ENCODE measurements around the gene INTS15. TPM values are rescaled to one million over a fixed set of nuclear protein-coding genes. Genes with fewer than 3 reads are reported as not detected.
A peak's percentile ranks its signal among the peaks of the same experiment; 100 is the strongest.

The INTS15 gene
- total RNA-seq, 2 experiments from 2014 or later = 33.0 to 40.9 TPM

DNA sequence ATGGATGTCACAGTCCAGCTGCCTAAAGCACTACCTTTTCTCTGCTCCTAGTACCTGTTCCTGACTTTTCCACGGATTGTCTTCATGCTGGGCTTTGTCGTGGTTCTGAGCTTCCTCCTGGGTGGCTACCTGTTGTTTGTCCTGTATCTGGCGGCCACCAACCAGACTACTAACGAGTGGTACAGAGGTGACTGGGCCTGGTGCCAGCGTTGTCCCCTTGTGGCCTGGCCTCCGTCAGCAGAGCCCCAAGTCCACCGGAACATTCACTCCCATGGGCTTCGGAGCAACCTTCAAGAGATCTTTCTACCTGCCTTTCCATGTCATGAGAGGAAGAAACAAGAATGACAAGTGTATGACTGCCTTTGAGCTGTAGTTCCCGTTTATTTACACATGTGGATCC is 1.3 kb upstream of the INTS15 start:
- H3K9me2 ChIP-seq (ENCODE audit: insufficient read depth, low read length) = no peaks in the 10 kb centered on the region
- no peaks in the 10 kb centered on the region for H3K9me3 ChIP-seq (ENCODE audit: low read length)
- peak overlapping the region; percentile 86; the same call in 1 of the 2 replicates for H3K4me2 ChIP-seq (ENCODE audit: low read length)
- ChIA-PET CTCF (ENCODE audit: unreplicated experiment) (no interaction called here), POLR2A (interaction anchor here (0.9 kb wide), 1 partner anchor 11 kb away, joined by 4 read pairs; the partner anchor contains the start of gene ZDHHC4)
- intact Hi-C loops (cut with micrococcal nuclease; ENCODE audit: unreplicated experiment) = no loop called here
- H3K36me3 ChIP-seq (ENCODE audit: insufficient read depth, low read length) = peaks cover 79% of the 10 kb centered on the region
- no peak overlapping the region for H2AFZ ChIP-seq (ENCODE audit: low read length)
- H3K27ac ChIP-seq (ENCODE audit: low read depth, low read length, poor library complexity, severe bottlenecking) = peak overlapping the region; percentile 72
- peaks cover 33% of the 10 kb centered on the region for H3K4me1 ChIP-seq (ENCODE audit: insufficient read depth, low read length, poor library complexity, severe bottlenecking)
- H3K79me2 ChIP-seq (ENCODE audit: insufficient read depth, low read depth, low read length) = peaks cover 13% of the 10 kb centered on the region
- TF ChIP-seq, protein P1, sequence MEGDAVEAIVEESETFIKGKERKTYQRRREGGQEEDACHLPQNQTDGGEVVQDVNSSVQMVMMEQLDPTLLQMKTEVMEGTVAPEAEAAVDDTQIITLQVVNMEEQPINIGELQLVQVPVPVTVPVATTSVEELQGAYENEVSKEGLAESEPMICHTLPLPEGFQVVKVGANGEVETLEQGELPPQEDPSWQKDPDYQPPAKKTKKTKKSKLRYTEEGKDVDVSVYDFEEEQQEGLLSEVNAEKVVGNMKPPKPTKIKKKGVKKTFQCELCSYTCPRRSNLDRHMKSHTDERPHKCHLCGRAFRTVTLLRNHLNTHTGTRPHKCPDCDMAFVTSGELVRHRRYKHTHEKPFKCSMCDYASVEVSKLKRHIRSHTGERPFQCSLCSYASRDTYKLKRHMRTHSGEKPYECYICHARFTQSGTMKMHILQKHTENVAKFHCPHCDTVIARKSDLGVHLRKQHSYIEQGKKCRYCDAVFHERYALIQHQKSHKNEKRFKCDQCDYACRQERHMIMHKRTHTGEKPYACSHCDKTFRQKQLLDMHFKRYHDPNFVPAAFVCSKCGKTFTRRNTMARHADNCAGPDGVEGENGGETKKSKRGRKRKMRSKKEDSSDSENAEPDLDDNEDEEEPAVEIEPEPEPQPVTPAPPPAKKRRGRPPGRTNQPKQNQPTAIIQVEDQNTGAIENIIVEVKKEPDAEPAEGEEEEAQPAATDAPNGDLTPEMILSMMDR (conservative IDR thresholded peaks at IDR 0.05; ENCODE audit: low read length) = no peak
- no peak for TF ChIP-seq EZH2phosphoT487 (IDR thresholded peaks at IDR 0.05; ENCODE audit: borderline replicate concordance, low read depth, low read length)
- BruUV-seq (replicated peaks) = no TSS peak
- H4K20me1 ChIP-seq (ENCODE audit: insufficient read depth, low read length) = no peaks in the 10 kb centered on the region
- H3K4me3 ChIP-seq (ENCODE audit: low read depth, low read length, poor library complexity, severe bottlenecking) = no peak overlapping the region
- no peak for DNase-seq (ENCODE audit: low spot score)

DNA sequence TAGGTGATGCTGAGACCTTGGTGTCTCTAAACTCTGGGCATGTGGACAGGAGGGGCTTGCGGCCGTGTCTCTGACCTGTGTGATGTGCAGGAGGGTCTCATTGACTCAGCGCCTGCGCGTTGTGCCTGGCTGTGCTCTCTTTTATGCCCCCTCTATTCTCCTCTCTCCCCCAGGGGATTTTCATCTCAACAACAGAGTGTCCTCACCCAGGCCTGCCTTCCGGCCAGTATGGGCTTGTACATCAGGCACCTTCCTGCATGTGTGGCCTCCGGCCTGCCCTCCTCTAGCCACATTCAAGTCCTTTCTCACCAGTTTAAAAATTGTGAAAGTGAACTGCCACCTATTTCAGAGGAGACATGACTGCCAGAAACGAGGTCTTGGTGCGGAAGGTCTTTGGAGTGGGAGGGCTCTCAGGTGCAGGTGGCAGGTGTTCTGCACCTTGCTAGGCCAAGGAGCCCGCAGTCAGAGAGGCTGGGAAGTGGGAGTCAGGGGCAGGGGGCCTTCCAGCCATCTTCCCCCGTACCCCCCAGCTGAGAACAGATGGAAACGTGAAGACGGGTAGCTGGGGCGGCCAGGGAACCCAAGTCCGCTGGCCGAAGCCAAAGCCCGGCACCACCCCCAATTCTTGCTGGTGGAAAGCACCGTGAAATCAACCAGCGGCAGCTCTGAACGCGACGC is 531 bp upstream of the INTS15 start:
- ChIA-PET POLR2A (interaction anchor here (0.9 to 1.9 kb wide), 4 partner anchors 9 to 23 kb away, joined by 3 to 7 read pairs (median 4); partner anchors contain the start of gene ZDHHC4), CTCF (ENCODE audit: unreplicated experiment) (interaction anchor here (0.8 kb wide), 1 partner anchor 9 kb away, joined by 3 read pairs; no protein-coding TSS in a partner anchor)
- no peaks in the 10 kb centered on the region for H4K20me1 ChIP-seq (ENCODE audit: insufficient read depth, low read length)
- peak overlapping the region; percentile 56; the same call in 1 of the 2 replicates for H2AFZ ChIP-seq (ENCODE audit: low read length)
- peaks cover 13% of the 10 kb centered on the region for H3K79me2 ChIP-seq (ENCODE audit: insufficient read depth, low read depth, low read length)
- H3K4me2 ChIP-seq (ENCODE audit: low read length) = peak overlapping the region; percentile 86
- peak overlapping the region; percentile 72 for H3K27ac ChIP-seq (ENCODE audit: low read depth, low read length, poor library complexity, severe bottlenecking)
- intact Hi-C loops (cut with micrococcal nuclease; ENCODE audit: unreplicated experiment) = no loop called here
- no peak for TF ChIP-seq EZH2phosphoT487 (IDR thresholded peaks at IDR 0.05; ENCODE audit: borderline replicate concordance, low read depth, low read length)
- TF ChIP-seq, protein P1 (conservative IDR thresholded peaks at IDR 0.05; ENCODE audit: low read length) = no peak; the same call in 1 of the 2 replicates
- DNase-seq (ENCODE audit: low spot score) = peak; percentile 25
- H3K4me3 ChIP-seq (ENCODE audit: low read depth, low read length, poor library complexity, severe bottlenecking) = peak overlapping the region; percentile 84
- H3K4me1 ChIP-seq (ENCODE audit: insufficient read depth, low read length, poor library complexity, severe bottlenecking) = peaks cover 26% of the 10 kb centered on the region
- H3K9me2 ChIP-seq (ENCODE audit: insufficient read depth, low read length) = no peaks in the 10 kb centered on the region
- no TSS peak for BruUV-seq (replicated peaks)
- H3K9me3 ChIP-seq (ENCODE audit: low read length) = no peaks in the 10 kb centered on the region
- H3K36me3 ChIP-seq (ENCODE audit: insufficient read depth, low read length) = peaks cover 79% of the 10 kb centered on the region
